Brain microvascular endothelial cell (primary cell): ENCODE data around the gene CPTP.

Experiments
- DNase-seq: peaks from one replicate; pipeline ENCODE4 v3.0.0-alpha.2; 2020
- H3K27ac ChIP-seq: fragments of 250-450 bp; sonication (Bioruptor Pico); 2 replicates; pipeline ENCODE4 v1.5.1; 2020; ENCODE audit warnings: mild to moderate bottlenecking, moderate library complexity
- H3K27me3 ChIP-seq: fragments of 250-450 bp; sonication (Bioruptor Pico); replicated peaks from 2 replicates; pipeline ENCODE4 v1.5.1; 2020; ENCODE audit warnings: mild to moderate bottlenecking
- H3K36me3 ChIP-seq: fragments of 250-450 bp; sonication (Bioruptor Pico); replicated peaks from 2 replicates; pipeline ENCODE4 v1.5.1; 2020; ENCODE audit warnings: mild to moderate bottlenecking
- H3K4me3 ChIP-seq: 2 replicates; pipeline ENCODE4 v1.5.1; 2011; ENCODE audit warnings: low read depth, mild to moderate bottlenecking, control low read depth, low read length, moderate library complexity
- in situ Hi-C: cut with HindIII; loops from 2 replicates; pipeline ENCODE4 v1.10.0; 2017; ENCODE audit warnings: low sequenced_read_pairs, low pct_ligation_motif_present
- TF ChIP-seq, protein P1 (sequence below): IDR thresholded peaks from 2 replicates; pipeline ENCODE4 v1.5.1; 2011; ENCODE audit warnings: low read depth, mild to moderate bottlenecking, moderate library complexity, low read length, control low read depth, inconsistent platforms; ENCODE audit errors: missing control alignments

CPTP gene

DNA sequence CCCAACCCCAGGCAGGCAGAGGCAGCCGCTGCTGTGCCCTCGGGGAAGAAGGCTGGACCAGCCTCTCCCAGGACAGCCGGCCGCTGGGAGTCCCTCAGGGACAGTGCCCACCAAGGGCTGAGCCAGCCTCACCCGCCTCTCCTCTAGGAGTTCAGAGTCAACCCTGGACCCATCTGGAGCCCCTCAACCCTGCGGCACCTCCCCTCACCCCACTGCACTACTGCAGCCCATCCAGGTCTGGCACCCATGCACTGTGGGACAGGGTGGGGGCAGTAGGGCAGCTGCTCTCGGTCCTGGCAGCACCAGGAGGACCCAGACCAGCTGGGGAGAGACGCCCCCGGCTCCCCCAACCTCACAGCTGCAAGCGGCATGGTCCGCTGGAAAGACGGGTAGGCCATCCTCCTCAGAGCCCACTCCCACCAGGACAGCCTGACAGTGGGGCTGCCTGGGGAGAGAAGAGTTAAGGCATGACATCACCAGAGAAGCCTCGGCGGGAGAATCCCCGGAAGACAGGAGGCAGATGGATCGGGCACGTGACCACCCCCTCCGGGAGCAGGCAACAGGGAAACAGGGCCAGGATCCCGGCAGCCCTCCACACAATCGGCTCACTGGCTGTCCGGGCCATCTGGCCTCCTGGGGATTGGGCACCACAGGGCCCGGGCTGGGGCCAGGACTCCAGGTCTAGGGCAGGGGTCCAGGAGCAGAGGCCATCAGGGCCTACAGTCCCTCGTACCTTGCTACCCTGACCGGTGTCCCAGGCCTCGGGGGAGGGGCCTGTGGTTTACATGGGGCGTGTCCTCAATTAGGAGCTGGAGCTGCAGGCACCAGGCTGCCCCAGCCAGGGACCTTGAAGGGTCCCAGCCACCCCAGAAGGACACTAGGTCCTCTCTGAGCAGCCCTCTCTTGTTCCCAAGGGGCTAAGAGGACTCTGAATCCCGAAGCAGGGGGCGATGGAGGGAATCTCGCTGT lies 20.0 kb upstream of the CPTP start:
- in situ Hi-C loops: no loop called here
- DNase-seq: peak; percentile 61
- TF ChIP-seq, protein P1, sequence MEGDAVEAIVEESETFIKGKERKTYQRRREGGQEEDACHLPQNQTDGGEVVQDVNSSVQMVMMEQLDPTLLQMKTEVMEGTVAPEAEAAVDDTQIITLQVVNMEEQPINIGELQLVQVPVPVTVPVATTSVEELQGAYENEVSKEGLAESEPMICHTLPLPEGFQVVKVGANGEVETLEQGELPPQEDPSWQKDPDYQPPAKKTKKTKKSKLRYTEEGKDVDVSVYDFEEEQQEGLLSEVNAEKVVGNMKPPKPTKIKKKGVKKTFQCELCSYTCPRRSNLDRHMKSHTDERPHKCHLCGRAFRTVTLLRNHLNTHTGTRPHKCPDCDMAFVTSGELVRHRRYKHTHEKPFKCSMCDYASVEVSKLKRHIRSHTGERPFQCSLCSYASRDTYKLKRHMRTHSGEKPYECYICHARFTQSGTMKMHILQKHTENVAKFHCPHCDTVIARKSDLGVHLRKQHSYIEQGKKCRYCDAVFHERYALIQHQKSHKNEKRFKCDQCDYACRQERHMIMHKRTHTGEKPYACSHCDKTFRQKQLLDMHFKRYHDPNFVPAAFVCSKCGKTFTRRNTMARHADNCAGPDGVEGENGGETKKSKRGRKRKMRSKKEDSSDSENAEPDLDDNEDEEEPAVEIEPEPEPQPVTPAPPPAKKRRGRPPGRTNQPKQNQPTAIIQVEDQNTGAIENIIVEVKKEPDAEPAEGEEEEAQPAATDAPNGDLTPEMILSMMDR: no peak
- Histone ChIP-seq H3K27me3 (no peaks in the 10 kb centered on the region), H3K36me3 (peaks cover under 1% of the 10 kb centered on the region), H3K4me3 (peak overlapping the region; percentile 22), H3K27ac (peak overlapping the region; percentile 5)

DNA sequence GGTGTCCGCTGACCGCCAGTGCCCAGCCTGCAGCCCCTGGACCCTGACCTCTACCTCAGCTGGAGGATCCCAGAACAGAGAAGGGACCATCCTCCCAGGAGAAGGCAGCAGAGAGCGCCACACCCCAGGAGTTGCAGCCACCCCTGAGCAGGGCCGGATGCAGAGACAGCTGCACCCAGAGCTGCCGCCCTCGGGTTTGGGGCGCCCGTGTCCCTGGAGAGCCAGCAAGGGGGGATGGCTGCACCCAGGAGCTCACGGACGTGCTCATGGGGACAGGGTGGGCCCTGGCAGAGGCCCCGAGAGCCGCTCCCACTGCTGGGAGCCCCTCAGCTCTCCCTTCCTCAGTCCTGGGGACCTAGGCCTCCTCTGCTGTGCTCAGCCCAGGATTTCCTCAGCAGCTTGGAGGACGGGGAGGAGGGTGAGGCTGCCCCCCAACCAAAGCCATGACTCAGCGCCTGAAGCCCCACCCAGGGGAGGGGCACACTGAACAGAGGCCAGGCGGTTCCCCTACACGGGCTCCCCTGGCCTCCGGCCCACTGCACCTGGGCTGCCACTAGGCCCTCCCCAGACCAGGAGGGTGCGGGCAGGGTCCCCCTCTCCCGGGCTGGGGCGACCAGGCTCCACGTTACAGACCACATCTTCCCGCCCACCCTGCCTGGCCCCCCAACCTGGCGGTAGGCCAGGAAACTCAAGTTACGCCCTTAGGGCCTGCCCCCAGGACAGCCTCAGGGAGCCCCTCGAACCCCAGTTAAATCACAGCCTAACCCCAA lies 19.1 kb upstream of the CPTP start:
- DNase-seq: peak; percentile 48

DNA sequence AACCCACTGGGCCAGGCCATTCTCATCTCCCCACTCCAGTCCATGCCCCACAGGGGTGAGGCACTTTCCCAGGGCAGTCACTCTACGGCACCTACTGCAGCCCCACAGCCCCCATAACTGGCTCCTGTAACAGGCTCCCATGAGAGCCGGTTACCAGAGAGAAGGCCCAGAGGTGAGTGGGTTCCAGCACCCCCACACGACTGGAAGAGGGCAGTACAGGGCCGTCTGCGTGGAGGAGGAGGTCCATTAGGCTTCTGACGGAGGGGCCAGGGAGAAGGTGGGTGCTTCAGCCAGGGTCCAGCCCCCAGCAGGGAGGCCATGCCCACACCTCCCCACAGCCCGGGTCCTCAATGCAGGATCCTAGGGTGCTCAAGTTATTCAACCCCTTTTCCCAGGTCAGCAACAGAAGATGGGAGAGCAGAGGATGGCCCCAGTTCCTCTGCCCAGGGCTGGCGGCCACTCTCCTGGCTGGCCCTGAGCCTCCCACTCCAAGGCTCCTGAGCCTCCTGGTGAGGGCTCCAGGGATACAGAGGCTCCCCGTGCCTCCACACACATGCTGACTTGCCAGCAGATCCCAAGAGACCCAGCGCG lies 18.4 kb upstream of the CPTP start:
- H3K4me3 ChIP-seq: peak overlapping the region; percentile 68
- no peaks in the 10 kb centered on the region for H3K27me3 ChIP-seq
- in situ Hi-C loops: no loop called here
- DNase-seq: no peak
- peaks cover 15% of the 10 kb centered on the region for H3K36me3 ChIP-seq
- H3K27ac ChIP-seq: peak overlapping the region; percentile 10
- TF ChIP-seq, protein P1: peak; percentile 42

More for the DNA sequence above, 19.1 kb upstream of the CPTP start:
- in situ Hi-C loops: no loop called here
- peak overlapping the region; percentile 10 for H3K27ac ChIP-seq
- H3K36me3 ChIP-seq: peaks cover 9% of the 10 kb centered on the region
- no peaks in the 10 kb centered on the region for H3K27me3 ChIP-seq
- peak overlapping the region; percentile 22 for H3K4me3 ChIP-seq
- TF ChIP-seq, protein P1: no peak

DNA sequence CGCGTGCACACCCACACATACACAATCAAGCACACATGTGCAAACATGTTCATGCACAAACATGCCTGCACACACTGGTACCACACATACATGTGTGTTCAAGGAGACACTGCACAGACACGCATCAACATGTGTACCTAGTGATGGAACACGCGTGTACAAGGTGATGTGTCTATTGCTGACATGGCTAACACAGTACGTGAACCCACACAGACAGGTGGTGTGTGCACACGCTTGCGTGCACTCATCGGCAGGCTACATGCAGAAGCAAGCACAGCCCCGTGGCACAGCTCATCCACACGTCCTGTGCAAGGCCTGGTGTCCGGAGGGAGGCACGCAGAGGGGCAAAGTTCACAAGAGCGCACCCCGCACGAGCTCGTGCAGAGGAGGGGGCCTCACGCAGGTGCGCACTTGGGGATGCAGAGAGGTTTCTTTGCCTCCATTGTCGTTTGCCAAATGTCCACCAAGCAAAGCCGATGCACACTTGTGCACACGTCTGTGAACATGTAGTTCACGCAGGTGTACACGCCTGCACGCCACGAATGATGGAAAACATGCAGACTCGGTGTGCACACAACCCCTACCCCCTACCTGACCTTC lies 17.8 kb upstream of the CPTP start:
- no peak for DNase-seq
- H3K27ac ChIP-seq: no peak overlapping the region

More for the DNA sequence above, 17.8 kb upstream of the CPTP start:
- TF ChIP-seq, protein P1: no peak
- in situ Hi-C loops: no loop called here
- H3K36me3 ChIP-seq: peaks cover 21% of the 10 kb centered on the region
- H3K4me3 ChIP-seq: peak overlapping the region; percentile 68
- H3K27me3 ChIP-seq: no peaks in the 10 kb centered on the region
